CD4-positive, alpha-beta T cell treated with Interleukin-17A for 1 hour (primary cell): ENCODE measurements around the gene CDH12.
"Not testable (repeated sequence)": the region's sequence is repeated elsewhere in the genome, so short reads cannot be mapped to it uniquely, and the experiment has no call there.

Experiments used
- DNase-seq: peaks from one replicate; pipeline ENCODE4 v3.0.0-alpha.2; 2020

The CDH12 gene

DNA sequence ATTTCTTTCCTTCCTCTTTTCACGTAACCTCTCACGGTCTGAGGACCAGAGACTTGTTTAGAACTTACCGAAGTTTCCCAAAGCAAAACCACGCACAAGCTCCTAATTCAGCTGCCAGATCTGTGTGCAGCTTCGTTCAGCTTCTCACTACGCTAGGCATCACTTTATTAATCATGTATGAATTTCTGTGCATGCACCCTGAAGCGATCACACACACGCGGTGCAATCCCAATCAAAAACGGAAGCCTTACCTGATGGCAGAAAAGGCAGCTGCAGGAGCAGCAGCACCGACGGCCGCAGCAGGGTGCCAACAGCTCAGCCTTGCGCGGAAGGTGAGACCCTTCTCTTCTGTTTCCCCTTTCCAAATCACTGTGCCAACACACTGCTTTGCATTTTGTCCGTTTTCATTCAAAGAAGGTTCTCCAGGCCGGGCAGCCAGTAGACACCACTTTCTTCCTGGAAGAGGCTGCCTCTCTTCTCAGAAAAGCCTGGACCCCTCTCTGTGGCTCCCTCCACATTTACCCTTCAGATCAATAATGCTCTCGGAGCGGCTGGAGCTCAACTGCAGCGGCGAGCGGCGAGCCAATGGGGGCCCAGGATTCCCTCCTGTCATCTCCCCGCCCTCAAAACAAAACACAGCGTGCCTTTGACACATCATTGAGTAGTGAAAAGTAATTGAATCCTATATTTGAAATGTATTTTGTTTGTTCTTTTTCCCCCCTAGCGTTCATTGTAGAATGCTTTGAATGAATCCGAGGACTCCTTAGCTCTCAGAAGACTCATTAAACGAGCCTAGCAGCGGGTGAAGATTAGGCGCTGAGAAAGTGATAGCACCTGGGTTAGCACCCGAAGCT, at the start of gene CDH12:
Gene CDH12, minus strand, starts transcription at position 538 of the 854 bp plus-strand sequence.
- no peak for DNase-seq

DNA sequence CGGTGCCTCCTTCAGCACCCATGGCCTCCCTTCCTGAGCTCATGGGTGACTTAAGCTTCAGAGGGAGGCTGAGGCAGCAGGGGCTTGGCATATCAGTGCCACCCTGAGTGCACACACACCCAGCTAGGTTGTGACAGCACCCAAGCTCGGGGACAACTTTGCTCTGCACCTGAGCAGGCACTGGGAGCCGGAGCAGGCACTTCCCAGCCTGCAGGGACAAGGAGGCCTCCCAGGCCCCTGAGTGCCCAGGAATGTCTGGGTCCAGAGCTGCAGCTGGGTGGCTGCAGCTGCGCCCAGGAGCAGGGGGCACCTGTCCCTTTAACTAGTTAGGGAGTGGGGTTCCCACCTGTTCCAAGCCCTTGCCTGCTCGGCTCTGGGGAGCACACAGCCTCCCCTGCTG, 48.7 kb upstream of the CDH12 start:
- DNase-seq = no peak

DNA sequence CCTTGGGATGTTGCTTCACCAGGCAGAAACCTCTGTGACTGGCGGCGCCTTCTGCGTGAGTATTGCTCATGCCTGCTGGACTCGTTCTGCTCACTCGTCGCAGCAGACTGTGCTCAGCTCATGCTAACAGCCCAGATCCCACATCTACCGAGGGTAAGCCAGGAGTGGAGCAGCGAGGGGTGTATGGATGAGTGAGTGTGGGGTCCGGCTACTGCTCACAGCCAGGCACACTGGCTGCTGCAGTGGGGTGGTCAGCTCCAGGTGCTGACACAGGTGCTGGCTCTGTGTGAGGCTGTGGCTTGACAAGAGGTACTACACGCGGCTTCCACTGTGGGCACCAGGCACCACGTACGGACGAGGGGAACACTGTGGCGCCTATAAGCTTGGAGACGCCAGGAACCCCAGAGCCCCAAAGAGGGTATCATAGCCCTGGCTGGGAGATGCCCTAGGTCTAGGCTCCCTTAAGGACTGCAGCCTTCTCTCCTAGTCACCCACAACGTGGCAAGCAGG, 47.7 kb upstream of the CDH12 start:
- DNase-seq = no peak

DNA sequence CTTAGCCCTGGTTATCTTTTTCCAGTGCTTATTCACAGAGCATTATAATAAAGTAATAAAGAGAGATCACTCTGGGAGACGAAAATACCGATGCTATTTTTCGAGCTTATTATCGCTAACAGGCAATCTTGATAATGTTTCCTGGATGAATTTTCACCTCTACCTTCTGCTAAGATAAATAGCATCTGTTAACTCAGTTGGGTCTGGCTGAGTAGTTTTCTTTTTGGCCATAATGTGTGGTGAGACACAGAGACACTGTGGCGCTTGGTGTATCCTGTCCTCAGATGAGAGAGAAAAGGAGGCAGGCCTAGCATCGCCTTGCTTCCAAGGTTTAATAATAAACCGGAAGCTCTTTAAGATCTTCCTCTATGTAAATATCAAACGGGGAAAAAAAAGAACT, 46.2 kb upstream of the CDH12 start:
- no peak for DNase-seq

DNA sequence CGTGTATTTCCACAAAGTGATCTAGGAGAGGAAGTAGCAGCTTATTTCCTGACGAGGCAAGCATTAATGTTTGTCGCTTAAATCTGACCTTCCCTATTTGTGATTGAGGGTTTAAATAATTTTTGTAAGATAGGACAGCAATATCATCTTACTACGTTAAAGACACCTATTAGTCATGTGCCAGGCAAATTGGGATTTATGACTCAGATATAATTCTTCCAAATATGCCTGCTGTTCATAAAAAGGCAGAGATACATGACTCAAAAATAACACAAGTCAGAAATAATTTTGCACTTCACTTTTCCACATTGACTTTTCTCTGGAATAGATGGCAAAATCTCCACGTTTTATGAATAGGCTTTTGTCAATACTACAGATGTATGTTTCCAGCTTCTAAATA, 43.0 kb upstream of the CDH12 start:
- no peak for DNase-seq

DNA sequence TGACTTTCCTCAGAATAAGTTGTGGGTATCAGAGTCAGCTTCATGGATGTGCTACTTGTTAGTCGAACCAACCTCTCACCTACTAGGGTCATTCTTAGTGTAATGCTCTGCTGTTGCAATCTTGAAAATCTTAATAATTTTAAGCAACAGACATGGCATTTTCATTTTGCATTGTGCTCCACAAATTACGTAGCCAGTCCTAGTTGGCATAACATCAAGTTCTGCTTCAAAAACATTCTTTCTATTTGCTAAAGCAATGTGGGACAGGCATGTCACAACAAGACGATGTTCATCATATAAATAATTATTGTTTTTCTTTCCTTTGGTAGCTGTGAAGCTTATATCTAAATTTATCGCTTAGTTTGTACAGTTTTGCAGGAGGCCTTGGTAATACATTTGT, 39.3 kb upstream of the CDH12 start:
- no peak for DNase-seq

DNA sequence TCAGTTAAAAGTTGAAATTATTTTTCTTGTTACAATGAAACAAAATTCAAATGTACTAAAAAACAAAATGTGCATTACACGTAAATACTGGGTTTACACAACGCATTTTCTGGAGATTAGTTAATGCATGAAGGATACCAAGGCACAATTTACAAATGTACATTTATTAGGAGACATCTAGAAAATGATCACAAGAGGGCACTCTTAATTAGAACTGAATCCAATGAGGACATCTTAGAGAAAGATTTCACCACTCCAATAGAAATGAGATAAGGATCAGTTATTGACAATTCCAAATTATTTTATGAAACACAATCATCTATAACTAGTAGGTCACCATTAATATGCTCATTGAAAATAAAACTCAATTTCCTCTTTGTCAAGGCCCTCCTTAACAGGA, 36.6 kb upstream of the CDH12 start:
- DNase-seq = no peak

DNA sequence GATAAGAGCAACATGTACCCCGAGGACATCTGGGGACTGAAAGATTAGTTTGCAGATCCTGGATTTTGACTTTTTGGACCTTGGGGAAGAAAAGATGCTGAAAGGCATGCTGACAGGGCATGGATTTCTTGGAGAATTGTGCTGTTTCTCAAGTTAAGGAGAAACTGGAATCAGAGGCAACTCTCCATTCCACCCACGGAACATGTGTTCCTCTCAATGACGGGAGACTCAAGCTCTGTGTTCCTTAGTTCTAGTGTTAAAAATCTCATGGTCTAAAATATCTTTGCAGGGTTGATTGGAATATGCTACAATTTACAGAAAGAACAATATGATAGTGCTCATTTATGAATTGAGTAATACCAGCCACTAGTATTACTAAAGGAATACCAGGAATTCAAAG, 34.4 kb upstream of the CDH12 start:
- DNase-seq = no peak

DNA sequence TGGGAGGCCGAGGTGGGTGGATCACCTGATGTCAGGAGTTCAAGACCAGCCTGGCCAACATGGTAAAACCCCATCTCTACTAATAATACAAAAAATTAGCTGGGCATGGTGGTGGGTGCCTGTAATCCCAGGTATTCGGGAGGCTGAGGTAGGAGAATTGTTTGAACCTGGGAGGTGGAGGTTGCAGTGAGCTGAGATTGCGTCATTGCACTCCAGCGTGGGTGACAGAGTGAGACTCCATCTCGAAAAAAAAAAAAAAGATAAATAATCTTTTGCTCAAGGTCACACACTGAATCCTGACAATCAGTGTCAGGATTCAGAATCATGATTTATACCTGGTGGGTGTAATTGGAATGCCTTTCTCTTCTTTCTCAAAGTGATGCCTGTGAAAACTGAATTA, 5.8 kb upstream of the CDH12 start:
- not testable (repeated sequence) for DNase-seq

DNA sequence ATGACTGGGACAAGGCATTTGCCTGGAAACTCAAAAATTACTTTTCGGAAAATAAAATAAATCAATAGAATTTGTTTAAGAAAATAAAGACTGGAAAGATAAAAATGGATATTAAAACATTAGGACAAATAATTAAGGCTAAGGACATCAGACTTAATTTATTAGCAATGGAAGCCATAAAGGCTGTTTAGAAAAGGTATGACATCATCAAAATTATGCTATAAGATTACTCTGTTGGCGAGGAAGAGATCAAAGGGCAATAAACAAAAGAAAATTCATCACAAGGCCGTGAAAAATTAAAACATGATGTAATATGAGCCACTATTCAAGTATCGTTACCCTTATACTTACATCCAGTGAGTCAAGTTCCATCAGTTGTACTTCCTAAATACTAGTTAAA, 2.7 kb upstream of the CDH12 start:
- DNase-seq = no peak

DNA sequence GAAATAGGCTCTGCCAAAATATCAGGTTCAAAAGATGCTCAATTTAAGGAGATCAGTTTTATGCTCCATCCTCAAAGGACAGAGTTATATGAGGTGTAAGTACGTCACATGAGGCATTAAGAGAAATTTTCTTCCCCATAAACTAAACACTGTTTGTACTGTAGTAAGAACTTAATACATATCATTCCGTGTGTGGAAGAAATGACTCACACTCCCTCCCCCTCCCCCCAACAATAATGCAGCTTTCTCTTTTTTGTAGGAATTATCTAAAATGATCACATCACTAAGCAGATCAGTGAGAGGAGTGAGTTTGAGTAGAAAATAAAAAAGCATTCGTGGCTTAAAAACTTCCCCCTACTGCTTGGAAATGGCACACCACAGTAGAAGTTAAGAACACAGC, 2.2 kb downstream of the CDH12 start:
- DNase-seq = no peak

DNA sequence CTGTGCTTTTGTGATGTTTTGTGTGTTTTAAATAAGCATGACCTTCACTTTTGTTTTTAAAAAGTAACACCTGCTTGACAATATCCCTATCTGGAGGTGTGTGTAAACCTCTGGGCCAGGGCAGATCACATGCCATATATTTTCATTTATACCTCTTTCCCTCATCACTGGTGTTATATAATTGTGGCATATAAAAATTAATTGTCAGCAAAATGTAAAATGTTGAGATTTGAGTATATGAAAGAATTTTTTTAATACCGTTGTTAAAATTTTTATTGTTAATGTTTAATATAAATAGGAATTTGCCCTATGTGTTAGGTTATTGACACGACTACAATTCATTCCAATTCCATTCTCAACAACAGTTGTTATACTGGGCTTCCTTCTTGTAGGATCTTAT, 6.5 kb downstream of the CDH12 start:
- no peak for DNase-seq

DNA sequence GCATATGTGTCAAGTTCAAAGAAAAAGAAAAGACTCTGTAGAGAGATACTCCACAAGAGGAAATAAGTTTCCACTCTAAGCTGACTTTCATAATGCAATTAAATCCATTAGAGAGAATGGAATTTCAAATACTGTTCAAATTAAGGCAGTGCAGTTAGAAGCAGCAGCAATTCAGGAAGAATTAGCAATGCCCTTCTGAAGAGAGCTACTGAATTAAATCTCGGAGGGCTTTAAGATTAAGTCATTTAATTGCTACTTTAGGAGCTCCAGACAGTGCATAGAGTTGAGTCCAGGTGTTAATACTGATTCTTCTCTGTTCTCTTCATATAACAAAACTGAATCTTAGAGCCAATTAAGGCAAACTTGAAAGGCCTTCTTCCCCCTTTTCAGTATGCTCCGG, 8.5 kb downstream of the CDH12 start:
- DNase-seq = no peak

DNA sequence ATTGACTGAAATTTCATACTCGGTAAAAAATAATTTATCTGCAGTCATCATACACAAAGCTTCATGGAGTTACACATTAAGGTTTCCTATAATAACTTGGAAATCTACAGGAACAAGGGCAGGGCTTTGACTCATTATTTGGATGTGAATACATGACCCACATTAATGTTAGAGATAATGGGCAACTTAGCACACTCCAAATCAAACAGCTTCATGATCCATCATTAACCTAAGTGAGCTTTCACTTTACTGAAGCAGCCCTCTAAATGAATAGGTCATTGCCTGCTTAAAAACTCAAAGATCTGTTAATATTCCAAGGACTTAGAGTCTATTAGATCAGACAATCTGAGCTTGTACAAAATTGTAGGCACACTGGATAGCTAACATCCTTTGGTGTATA, 9.0 kb downstream of the CDH12 start:
- no peak for DNase-seq

DNA sequence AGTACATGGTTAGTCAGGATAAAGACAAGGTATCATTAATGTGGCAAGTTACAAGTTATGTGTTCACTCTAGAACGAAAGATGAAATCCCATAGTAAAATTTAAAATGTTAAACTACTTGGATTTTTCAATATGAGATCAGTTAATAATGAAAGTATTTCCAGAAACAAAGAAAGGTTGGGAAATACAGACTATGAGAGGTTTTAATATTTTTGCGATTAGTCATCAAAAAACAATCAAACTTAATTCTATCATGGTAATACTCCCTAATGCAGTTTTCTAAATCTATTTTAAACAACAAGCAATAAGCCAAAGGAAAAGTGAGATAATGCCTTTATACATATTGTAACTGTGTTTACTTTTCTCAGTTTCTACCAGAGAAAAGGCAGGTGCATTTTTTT, 10.6 kb downstream of the CDH12 start:
- no peak for DNase-seq

DNA sequence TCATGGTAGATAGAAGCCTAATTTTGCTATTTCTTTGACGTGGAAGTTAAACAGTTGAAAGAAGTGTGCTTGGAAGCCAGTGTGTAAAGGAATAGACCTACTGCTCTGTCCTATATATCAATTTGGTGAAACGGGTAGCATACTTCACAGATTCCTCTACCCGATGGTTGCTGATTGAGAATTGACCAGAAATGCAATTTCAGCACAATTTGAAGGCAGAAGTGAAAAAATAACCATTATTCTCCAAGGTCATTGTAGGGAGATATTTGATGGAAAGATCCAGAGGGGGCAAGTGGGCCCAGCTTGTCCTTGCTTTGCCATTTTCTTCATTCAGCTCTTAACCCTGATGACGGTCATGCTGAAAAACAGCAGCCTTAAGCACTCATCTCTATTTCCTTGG, 15.3 kb downstream of the CDH12 start:
- DNase-seq = no peak

DNA sequence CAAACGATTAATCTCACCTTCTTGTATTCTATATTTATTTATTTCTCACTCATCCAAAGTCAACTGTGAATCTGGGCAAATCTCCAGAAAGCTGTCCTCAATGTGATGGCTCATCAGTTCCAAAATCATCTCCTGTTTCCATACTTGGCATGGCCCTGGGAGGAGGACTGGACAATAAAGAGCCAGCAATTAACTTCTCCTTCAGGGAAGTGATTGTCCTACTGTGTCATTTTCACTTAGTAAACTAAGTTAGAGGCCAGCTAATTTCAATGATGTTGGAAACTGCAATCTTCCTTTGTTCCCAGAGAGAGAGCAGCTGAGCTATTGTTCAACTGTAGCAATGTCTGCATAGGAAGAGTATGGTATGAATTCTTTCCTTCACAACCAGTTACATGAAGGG, 17.5 kb downstream of the CDH12 start:
- no peak for DNase-seq

DNA sequence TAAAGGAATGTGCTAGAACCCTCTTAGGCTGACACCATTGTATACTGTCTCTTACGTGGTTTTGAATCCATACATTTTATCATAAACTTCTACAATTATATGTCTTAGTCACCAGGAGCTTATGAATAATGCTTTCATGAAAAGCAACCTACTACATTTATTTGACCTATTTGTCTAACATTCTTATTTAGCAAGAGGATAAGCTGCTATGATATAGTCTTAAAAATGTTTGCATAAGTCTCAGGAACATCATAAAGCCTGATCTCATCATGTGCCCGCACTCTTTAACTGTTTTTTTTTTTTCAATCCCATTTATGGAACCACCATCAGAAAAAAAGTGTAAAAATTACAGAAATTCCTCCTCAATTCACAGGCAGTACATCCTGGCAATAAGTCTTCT, 59.7 kb downstream of the CDH12 start:
- no peak for DNase-seq

DNA sequence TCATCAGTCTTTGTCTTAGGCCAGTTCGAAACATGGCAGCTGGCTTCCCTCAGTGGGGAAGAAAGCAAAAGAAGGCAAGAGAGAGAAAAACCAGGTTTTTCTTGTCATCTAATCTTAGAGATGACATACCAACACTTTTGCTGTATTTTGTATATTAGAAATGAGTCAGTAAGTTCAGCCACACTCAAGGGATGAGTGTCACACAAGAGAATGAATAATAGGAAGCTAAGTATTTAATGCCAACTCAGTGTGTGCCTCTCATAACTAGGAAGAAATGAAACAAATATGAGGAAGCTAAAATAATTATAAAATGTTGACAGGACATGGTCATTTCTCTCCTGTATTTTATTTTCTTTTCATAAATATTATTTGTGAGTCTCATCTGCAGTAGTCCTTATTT, 65.3 kb downstream of the CDH12 start:
- DNase-seq = no peak

DNA sequence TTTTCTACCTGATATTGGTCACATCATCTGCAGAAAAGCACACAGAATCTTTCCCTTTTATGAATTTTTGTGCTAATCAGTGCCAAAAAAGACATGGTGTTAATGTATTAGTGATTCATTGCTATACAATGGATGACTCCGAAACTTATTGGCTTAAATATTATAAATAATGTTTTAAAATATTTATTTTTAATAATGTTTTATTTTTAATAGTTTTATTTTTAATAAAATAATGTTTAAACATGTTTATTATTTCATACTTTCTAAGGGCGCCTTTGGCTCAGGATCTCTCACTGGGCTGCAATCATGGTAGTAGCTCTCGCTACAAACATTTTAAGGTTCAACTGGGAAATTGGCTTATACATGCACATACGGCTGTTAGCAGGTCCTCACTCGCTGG, 65.7 kb downstream of the CDH12 start:
- no peak for DNase-seq

DNA sequence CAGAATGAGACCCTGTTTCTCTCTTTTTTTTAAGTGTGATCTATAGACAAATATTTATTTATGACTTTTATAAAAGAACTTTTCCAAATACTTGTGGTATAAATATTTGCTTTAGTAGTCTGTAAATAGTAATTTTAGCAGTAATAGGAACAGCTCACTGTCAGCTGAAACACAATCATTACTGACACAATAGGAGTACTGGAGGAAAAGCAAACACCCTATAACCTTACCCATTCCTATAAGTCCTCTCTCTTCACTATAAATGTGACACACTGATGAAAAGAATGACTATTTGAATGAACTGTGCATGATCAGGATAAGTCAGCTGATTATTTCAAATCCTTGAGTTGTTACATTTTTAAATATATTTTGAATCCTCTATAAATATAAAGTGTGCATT, 72.4 kb downstream of the CDH12 start:
- DNase-seq = no peak

DNA sequence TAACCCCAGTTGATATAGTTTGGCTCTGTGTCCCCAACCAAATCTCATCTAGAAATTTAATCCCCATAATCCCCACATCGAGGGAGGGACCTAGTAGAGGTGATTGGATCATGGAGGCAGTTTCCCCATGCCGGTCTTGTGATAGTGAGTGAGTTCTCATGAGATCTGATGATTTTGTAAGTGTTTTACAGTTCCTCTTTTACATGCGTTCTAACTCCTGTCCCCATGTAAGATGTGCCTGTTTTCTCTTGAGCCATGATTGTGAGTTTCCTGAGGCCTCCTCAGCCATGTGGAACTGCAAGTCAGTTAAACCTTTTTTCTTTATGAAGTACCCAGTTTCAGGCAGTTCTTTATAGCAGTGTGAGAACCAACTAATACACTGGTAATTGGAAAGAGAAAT, 73.6 kb downstream of the CDH12 start:
- DNase-seq = no peak

DNA sequence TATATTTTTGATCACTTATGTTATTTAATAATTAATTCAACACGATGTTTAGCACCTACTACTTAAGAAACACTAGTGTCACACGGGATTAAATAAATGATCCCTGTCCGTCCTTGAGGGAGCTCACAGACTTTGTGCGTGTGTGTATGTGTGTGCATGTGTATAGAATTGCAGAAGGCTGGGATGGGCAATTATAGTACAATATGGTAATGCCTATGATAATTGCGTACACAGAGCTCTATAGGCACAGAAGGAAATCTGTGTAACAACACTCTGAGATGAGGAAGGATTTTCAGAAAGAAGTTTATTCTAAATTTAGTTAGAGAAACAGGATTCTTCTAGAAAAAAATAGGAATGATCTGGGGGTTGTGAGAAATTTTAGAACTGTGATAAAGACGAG, 76.9 kb downstream of the CDH12 start:
- DNase-seq = no peak

DNA sequence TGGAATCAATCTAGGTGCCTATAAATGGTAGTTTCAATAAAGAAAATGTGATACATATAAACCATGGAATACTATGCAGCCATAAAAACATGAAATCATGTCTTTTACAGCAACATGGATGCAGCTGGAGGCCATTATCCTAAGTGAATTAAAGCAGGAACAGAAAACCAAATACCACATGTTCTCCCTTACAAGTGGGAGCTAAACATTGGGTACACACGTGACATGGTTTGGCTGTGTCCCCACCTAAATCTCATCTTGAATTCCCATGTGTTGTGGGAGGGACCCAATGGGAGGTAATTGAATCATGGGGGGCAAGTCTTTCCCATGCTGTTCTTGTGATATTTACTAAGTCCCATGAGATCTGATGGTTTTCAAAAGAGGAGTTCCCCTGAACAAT, 78.9 kb downstream of the CDH12 start:
- not testable (repeated sequence) for DNase-seq

DNA sequence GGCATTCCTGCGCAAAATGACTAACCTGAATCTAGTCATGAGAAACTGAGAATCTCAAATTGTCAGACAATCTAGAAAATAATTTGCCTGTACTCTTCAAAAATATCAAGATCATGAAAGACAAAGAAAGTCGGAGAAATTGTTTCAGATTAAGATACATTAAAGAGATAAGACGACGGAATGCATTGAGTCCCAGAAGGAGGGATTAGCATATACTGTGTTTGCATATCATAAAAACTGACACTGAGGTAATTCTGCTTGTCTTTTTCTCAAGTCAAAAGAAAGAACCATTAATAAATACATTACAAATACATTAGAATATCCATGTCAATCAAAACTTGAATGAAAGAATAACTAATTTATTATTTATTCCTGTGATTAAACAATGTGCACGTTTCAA, 88.4 kb downstream of the CDH12 start:
- DNase-seq = no peak
